HepG2 (cell line): Measurements from ENCODE around the gene TIMM44. TPM values are rescaled to one million over a fixed set of nuclear protein-coding genes. Genes with fewer than 3 reads are reported as not detected.

Experiments
- ATAC-seq: fragments of 200-7000 bp; cut with Tn5 transposase; 3 replicates; pipeline ENCODE4 v1.9.1; 2020; ENCODE audit warnings: mild to moderate bottlenecking, moderate library complexity
- BruUV-seq: library from RNA; stranded (reverse); fragments of 400-500 nt; replicated peaks from 2 replicates; lab custom pipeline; 2021; lab: Mats Ljungman, UMichigan
- CTCF ChIA-PET: fragments of 300-600 bp; formaldehyde crosslinking; extraction: SDS; loops from one replicate; lab custom pipeline; 2021; ENCODE audit warnings: low total read pairs, inconsistent platforms, low intra/inter-chr PET ratio; lab: Yijun Ruan, JAX
- POLR2A ChIA-PET: fragments of 350-600 bp; sonication (Branson Sonifier 250); formaldehyde crosslinking; loops from one replicate; lab custom pipeline; 2020; ENCODE audit warnings: antibody characterized with exemption, inconsistent platforms; lab: Yijun Ruan, JAX
- DNase-seq: peaks from one replicate; pipeline ENCODE4 v3.0.0-alpha.2; 2015; ENCODE audit warnings: low spot score
- FAIRE-seq: peaks from 3 replicates; lab custom pipeline; 2011; peaks lifted over from hg19 to GRCh38; lab: Jason Lieb, UNC
- H2AFZ ChIP-seq: one replicate; pipeline ENCODE4 v1.6.1; 2011; ENCODE audit warnings: low read length, inconsistent platforms
- H3K27ac ChIP-seq: fragments of 300-600 bp; 3 replicates; pipeline ENCODE4 v1.8.0; 2011; ENCODE audit warnings: mixed run types, mild to moderate bottlenecking, mixed read lengths, low read length, inconsistent platforms; ENCODE audit not compliant: insufficient read depth; ENCODE audit errors: extremely low read length
- H3K27me3 ChIP-seq, 2 experiments: fragments of 200-600 bp in 1 of 2; 2 replicates in 1 of 2; 3 replicates in 1 of 2; pipeline versions ENCODE4 v1.6.0 to v1.8.0; 2011; ENCODE audit warnings: low read length in 2 of 2, mild to moderate bottlenecking in 2 of 2, moderate library complexity in 2 of 2, inconsistent platforms in 1 of 2; ENCODE audit not compliant: insufficient read depth in 2 of 2, control insufficient read depth in 1 of 2
- H3K36me3 ChIP-seq, 2 experiments: fragments of 200-600 bp in 1 of 2; replicated peaks in 1 of 2; 2 replicates in 1 of 2; 3 replicates in 1 of 2; pipeline versions ENCODE4 v1.5.1 to v1.8.0; 2011; ENCODE audit warnings: low read length in 2 of 2, inconsistent platforms in 1 of 2; ENCODE audit not compliant: insufficient read depth in 2 of 2, control insufficient read depth in 1 of 2
- H3K4me1 ChIP-seq: 2 replicates; pipeline ENCODE4 v1.5.1; 2012; ENCODE audit warnings: low read length, inconsistent platforms; ENCODE audit not compliant: insufficient read depth
- H3K4me2 ChIP-seq: 2 replicates; pipeline ENCODE4 v1.6.0; 2011; ENCODE audit warnings: low read depth, low read length, inconsistent platforms
- H3K4me3 ChIP-seq, 3 experiments: fragments of 200-600 bp in 1 of 3; sonication (generic), shearing (Covaris generic) in 1 of 3; replicated peaks in 1 of 3; 2 replicates each; pipeline ENCODE4 v1.5.1; 2011 to 2016; ENCODE audit warnings: low read length in 3 of 3, inconsistent platforms in 2 of 3, low read depth in 2 of 3, mild to moderate bottlenecking in 2 of 3, control low read depth in 1 of 3, mixed read lengths in 1 of 3; ENCODE audit not compliant: insufficient read depth in 1 of 3
- H3K79me2 ChIP-seq: one replicate; pipeline ENCODE4 v1.6.1; 2011; ENCODE audit warnings: low read length, inconsistent platforms; ENCODE audit not compliant: insufficient read depth
- H3K9ac ChIP-seq: 2 replicates; pipeline ENCODE4 v1.6.0; 2011; ENCODE audit warnings: mild to moderate bottlenecking, low read depth, low read length, inconsistent platforms; ENCODE audit not compliant: insufficient read depth
- H3K9me3 ChIP-seq: 2 replicates; pipeline ENCODE4 v1.5.1; 2012; ENCODE audit warnings: mild to moderate bottlenecking, low read length
- H4K20me1 ChIP-seq: 2 replicates; pipeline ENCODE4 v1.6.0; 2011; ENCODE audit warnings: inconsistent platforms, mild to moderate bottlenecking, low read length, moderate library complexity; ENCODE audit not compliant: insufficient read depth
- AGO1 ChIP-seq: fragments of 200-400 bp; formaldehyde crosslinking; IDR thresholded peaks from 2 replicates; pipeline ENCODE4 v1.6.1; 2017; ENCODE audit warnings: mild to moderate bottlenecking, low read depth, low read length, moderate library complexity; ENCODE audit not compliant: poor library complexity, severe bottlenecking
- DR1 ChIP-seq: sonication (generic); formaldehyde crosslinking; IDR thresholded peaks from 2 replicates; pipeline ENCODE4 v1.8.0; 2021; ENCODE audit warnings: mild to moderate bottlenecking, missing genetic modification reagents, inconsistent platforms
- FOSL1 ChIP-seq: sonication (generic); formaldehyde crosslinking; IDR thresholded peaks from 2 replicates; pipeline ENCODE4 v1.9.0; 2021; ENCODE audit warnings: missing genetic modification reagents, borderline replicate concordance
- IRF1 ChIP-seq: sonication (generic); formaldehyde crosslinking; IDR thresholded peaks from 2 replicates; pipeline ENCODE4 v1.4.0; 2020; ENCODE audit warnings: low read depth, mild to moderate bottlenecking, missing genetic modification reagents
- RELA ChIP-seq: sonication (generic); formaldehyde crosslinking; IDR thresholded peaks from 2 replicates; pipeline ENCODE4 v1.4.0; 2020; ENCODE audit warnings: missing genetic modification reagents
- RNF2 ChIP-seq: fragments of 450-650 bp; conservative IDR thresholded peaks from 2 replicates; pipeline ENCODE4 v1.6.1; 2016; ENCODE audit warnings: low read depth
- SRSF4 ChIP-seq: fragments of 200-400 bp; formaldehyde crosslinking; IDR thresholded peaks from one replicate; pipeline ENCODE4 v1.6.1; 2018; ENCODE audit warnings: mild to moderate bottlenecking, low read depth, low read length, moderate library complexity; ENCODE audit not compliant: poor library complexity, severe bottlenecking
- ZBTB38 ChIP-seq: sonication (generic); formaldehyde crosslinking; IDR thresholded peaks from 2 replicates; pipeline ENCODE4 v1.5.1; 2020; ENCODE audit warnings: mild to moderate bottlenecking, missing genetic modification reagents
- ZNF512B ChIP-seq: sonication (generic); formaldehyde crosslinking; IDR thresholded peaks from 2 replicates; pipeline ENCODE4 v1.5.1; 2020; ENCODE audit warnings: missing genetic modification reagents, mild to moderate bottlenecking, borderline replicate concordance
- ZNF660 ChIP-seq: sonication (generic); formaldehyde crosslinking; IDR thresholded peaks from 2 replicates; pipeline ENCODE4 v1.5.1; 2020; ENCODE audit warnings: mild to moderate bottlenecking, low read depth, missing genetic modification reagents, borderline replicate concordance
- WGBS: methylation state at CpG from one replicate; pipeline ENCODE4 v1.1.6; 2017; ENCODE audit warnings: low lambda C conversion rate; 5-methylcytosine and 5-hydroxymethylcytosine counted together
- in situ Hi-C: cut with HindIII; loops from 2 replicates; pipeline ENCODE4 v1.10.0; 2017; ENCODE audit warnings: low pct_unique_long_range_greater_than_20kb; ENCODE audit not compliant: extremely low pct_ligation_motif_present
- intact Hi-C: fragments of 100-400 bp; cut with micrococcal nuclease; formaldehyde crosslinking; loops from one replicate; pipeline ENCODE4 v1.10.0; 2022; ENCODE audit not compliant: unreplicated experiment
- polyA plus RNA-seq, 8 experiments: library from polyadenylated mRNA; depleted of rRNA in 3 of 8; stranded (reverse) in 7 of 8; unstranded in 1 of 8; fragments of >200 nt; fragmentation: Illumina TruSeq in 4 of 8; extraction: Trizol in 4 of 8; gene quantifications; 2 replicates each; pipeline versions ENCODE4 v1.2.1 to v1.2.3, GENCODE V29; 2011 to 2016; ENCODE audit warnings: low read depth in 4 of 8, missing spikeins in 1 of 8, mixed read lengths in 1 of 8; ENCODE audit not compliant: insufficient read depth in 1 of 8
- total RNA-seq, 5 experiments: library from RNA; depleted of rRNA; stranded (reverse); fragments of >200 nt; fragmentation: Illumina TruSeq; extraction: Trizol; gene quantifications; 2 replicates each; pipeline ENCODE4 v1.2.3, GENCODE V29; 2016; ENCODE audit warnings: low read depth in 1 of 5
- TF ChIP-seq, protein P1 (sequence below): sonication (generic); formaldehyde crosslinking; IDR thresholded peaks from 2 replicates; pipeline ENCODE4 v1.4.0; 2020; ENCODE audit warnings: missing genetic modification reagents
- TF ChIP-seq, protein P2 (sequence below): sonication (generic); formaldehyde crosslinking; IDR thresholded peaks from 2 replicates; pipeline ENCODE4 v1.5.0; 2020; ENCODE audit warnings: missing genetic modification reagents

The TIMM44 gene
- total and polyA plus RNA-seq, 2 of the 13 experiments (the other 11 are each of a cell fraction or from before 2014, with no cell fraction given), result 42.9 to 72.6 TPM

DNA sequence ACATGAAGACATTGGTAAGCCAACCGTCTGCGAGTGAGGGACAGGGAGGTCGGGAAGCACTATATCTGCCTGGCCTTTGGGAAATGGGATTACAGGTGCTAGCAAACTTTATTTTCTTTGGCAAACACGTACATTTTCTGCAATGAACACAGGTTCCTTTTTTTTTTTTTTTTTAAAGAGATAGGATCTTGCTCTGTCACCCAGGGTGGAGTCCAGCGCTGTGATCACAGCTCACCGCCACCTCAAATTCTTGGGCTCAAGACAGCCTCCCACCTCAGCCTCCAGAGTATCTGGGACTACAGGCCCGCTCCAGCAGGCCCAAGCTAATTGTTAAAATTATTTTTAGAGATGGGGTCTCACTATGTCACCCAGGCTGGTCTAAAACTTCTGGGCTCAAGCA, 37.7 kb upstream of the TIMM44 start:
- peaks cover 8% of the 10 kb centered on the region; the same call in 1 of the 2 replicates for H4K20me1 ChIP-seq
- POLR2A ChIA-PET, result no interaction called here
- no peak overlapping the region for H3K9ac ChIP-seq
- no peaks in the 10 kb centered on the region for H3K27me3 ChIP-seq
- intact Hi-C loops (no loop called here), in situ Hi-C loops (no loop called here)
- H3K9me3 ChIP-seq, result no peaks in the 10 kb centered on the region
- 98% methylated on average over 7 of the region's 7 CpGs for WGBS
- H3K36me3 ChIP-seq, result peaks cover 48 to 92% of the 10 kb centered on the region in 2 experiments
- peaks cover 4% of the 10 kb centered on the region for H3K79me2 ChIP-seq
- no TSS peak for BruUV-seq
- no peak overlapping the region for H2AFZ ChIP-seq
- no peak for TF ChIP-seq RELA
- TF ChIP-seq RNF2, result no peak
- TF ChIP-seq ZBTB38 (CRISPR knock-in tag), result no peak
- no peak for TF ChIP-seq SRSF4
- no peak for TF ChIP-seq FOSL1 (CRISPR knock-in tag)
- TF ChIP-seq, protein P1, sequence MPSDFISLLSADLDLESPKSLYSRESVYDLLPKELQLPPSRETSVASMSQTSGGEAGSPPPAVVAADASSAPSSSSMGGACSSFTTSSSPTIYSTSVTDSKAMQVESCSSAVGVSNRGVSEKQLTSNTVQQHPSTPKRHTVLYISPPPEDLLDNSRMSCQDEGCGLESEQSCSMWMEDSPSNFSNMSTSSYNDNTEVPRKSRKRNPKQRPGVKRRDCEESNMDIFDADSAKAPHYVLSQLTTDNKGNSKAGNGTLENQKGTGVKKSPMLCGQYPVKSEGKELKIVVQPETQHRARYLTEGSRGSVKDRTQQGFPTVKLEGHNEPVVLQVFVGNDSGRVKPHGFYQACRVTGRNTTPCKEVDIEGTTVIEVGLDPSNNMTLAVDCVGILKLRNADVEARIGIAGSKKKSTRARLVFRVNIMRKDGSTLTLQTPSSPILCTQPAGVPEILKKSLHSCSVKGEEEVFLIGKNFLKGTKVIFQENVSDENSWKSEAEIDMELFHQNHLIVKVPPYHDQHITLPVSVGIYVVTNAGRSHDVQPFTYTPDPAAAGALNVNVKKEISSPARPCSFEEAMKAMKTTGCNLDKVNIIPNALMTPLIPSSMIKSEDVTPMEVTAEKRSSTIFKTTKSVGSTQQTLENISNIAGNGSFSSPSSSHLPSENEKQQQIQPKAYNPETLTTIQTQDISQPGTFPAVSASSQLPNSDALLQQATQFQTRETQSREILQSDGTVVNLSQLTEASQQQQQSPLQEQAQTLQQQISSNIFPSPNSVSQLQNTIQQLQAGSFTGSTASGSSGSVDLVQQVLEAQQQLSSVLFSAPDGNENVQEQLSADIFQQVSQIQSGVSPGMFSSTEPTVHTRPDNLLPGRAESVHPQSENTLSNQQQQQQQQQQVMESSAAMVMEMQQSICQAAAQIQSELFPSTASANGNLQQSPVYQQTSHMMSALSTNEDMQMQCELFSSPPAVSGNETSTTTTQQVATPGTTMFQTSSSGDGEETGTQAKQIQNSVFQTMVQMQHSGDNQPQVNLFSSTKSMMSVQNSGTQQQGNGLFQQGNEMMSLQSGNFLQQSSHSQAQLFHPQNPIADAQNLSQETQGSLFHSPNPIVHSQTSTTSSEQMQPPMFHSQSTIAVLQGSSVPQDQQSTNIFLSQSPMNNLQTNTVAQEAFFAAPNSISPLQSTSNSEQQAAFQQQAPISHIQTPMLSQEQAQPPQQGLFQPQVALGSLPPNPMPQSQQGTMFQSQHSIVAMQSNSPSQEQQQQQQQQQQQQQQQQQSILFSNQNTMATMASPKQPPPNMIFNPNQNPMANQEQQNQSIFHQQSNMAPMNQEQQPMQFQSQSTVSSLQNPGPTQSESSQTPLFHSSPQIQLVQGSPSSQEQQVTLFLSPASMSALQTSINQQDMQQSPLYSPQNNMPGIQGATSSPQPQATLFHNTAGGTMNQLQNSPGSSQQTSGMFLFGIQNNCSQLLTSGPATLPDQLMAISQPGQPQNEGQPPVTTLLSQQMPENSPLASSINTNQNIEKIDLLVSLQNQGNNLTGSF (CRISPR knock-in tag), result no peak
- TF ChIP-seq ZNF512B, result no peak
- no peak for TF ChIP-seq DR1 (CRISPR knock-in tag)
- TF ChIP-seq, protein P2, sequence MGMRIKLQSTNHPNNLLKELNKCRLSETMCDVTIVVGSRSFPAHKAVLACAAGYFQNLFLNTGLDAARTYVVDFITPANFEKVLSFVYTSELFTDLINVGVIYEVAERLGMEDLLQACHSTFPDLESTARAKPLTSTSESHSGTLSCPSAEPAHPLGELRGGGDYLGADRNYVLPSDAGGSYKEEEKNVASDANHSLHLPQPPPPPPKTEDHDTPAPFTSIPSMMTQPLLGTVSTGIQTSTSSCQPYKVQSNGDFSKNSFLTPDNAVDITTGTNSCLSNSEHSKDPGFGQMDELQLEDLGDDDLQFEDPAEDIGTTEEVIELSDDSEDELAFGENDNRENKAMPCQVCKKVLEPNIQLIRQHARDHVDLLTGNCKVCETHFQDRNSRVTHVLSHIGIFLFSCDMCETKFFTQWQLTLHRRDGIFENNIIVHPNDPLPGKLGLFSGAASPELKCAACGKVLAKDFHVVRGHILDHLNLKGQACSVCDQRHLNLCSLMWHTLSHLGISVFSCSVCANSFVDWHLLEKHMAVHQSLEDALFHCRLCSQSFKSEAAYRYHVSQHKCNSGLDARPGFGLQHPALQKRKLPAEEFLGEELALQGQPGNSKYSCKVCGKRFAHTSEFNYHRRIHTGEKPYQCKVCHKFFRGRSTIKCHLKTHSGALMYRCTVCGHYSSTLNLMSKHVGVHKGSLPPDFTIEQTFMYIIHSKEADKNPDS (CRISPR knock-in tag), result no peak
- no peak for TF ChIP-seq IRF1 (CRISPR knock-in tag)
- TF ChIP-seq AGO1, result no peak
- no peak for TF ChIP-seq ZNF660 (CRISPR knock-in tag)
- no peak for ATAC-seq
- no peak for FAIRE-seq
- H3K4me1 ChIP-seq, result no peaks in the 10 kb centered on the region
- no peak for DNase-seq
- no peak overlapping the region for H3K4me2 ChIP-seq
- CTCF ChIA-PET, result no interaction called here
- no peak overlapping the region for H3K4me3 ChIP-seq
- H3K27ac ChIP-seq, result no peak overlapping the region
